ENCODE data around the gene METTL16. TPM values are rescaled to one million over a fixed set of nuclear protein-coding genes. Genes with fewer than 3 reads are reported as not detected.

The METTL16 gene
- total RNA-seq, 1 experiment from 2014 or later, result 37.6 TPM

GRCh38 chr17:2366747-2367494 is 144.8 kb downstream of the METTL16 start:
- ChIA-PET CTCF (no interaction called here), POLR2A (no interaction called here), RAD21 (ENCODE audit: low non-redundant PET in 1 of 2, low total read pairs in 2 of 2, uncharacterized antibody in 2 of 2, unreplicated experiment in 2 of 2) (no interaction called here)
- Histone ChIP-seq H3K9me2 (ENCODE audit: insufficient read depth) (no peaks in the 10 kb centered on the region), H3K27me3 (ENCODE audit: insufficient read depth, low read length) (no peaks in the 10 kb centered on the region), H3K4me2 (ENCODE audit: low read length) (no peak overlapping the region), H3K4me3 (replicated peaks in 1 of 2; ENCODE audit: low read depth in 1 of 2, low read length in 2 of 2) (no peak overlapping the region), H2AFZ (ENCODE audit: low read depth, low read length, poor library complexity, severe bottlenecking) (no peak overlapping the region), H3K9ac (ENCODE audit: low read length) (no peak overlapping the region), H3K4me1 (ENCODE audit: control insufficient read depth in 1 of 2, insufficient read depth in 2 of 2, low read length in 2 of 2) (no peaks in the 10 kb centered on the region), H3K79me2 (ENCODE audit: insufficient read depth, low read length) (no peaks in the 10 kb centered on the region), H3K9me3 (ENCODE audit: control insufficient read depth in 1 of 2, insufficient read depth in 1 of 2, low read depth in 1 of 2, low read length in 2 of 2) (no peaks in the 10 kb centered on the region), H3K27ac (ENCODE audit: low read depth, low read length) (no peak overlapping the region), H4K20me1 (ENCODE audit: insufficient read depth) (no peaks in the 10 kb centered on the region), H3K36me3 (ENCODE audit: control insufficient read depth in 1 of 2, insufficient read depth in 2 of 2, low read length in 2 of 2) (peaks cover 3 to 4% of the 10 kb centered on the region in 2 experiments; a peak in 2 of 4 replicates)
- no TSS peak for BruUV-seq (replicated peaks)
- TF ChIP-seq CTCF (IDR thresholded peaks at IDR 0.05 in 2 of 3, conservative IDR thresholded peaks at IDR 0.05 in 1 of 3; ENCODE audit: borderline replicate concordance in 1 of 3, insufficient read depth in 1 of 3, low read depth in 2 of 3, low read length in 2 of 3) (peak in 2 of 3 experiments; percentile 13 to 22; a peak in 1 of 6 replicates), ZFX (IDR thresholded peaks at IDR 0.05) (no peak)
- intact Hi-C loops (cut with micrococcal nuclease), result no loop called here
- DNase-seq (ENCODE audit: low read depth, low spot score), result no peak
- ATAC-seq, result no peak

Other genes starting within 250 kb of the METTL16 start
- gene SMG6, start 208.1 kb downstream of the METTL16 start, total RNA-seq (2021; ENCODE audit: unreplicated experiment), result 23.1 TPM
- 15.1 TPM for gene SRR, start 207.9 kb downstream of the METTL16 start, total RNA-seq (2021; ENCODE audit: unreplicated experiment)
- 77.2 TPM for gene TSR1, start 175.4 kb downstream of the METTL16 start, total RNA-seq (2021; ENCODE audit: unreplicated experiment)
- gene SGSM2, start 174.4 kb downstream of the METTL16 start, total RNA-seq (2021; ENCODE audit: unreplicated experiment), result 68.1 TPM
- 37.0 TPM for gene MNT, start 110.8 kb downstream of the METTL16 start, total RNA-seq (2021; ENCODE audit: unreplicated experiment)
- 113 TPM for gene PAFAH1B1, start 81.8 kb upstream of the METTL16 start, total RNA-seq (2021; ENCODE audit: unreplicated experiment)
- 175 TPM for gene CLUH, start 199.9 kb upstream of the METTL16 start, total RNA-seq (2021; ENCODE audit: unreplicated experiment)
- 0.17 TPM for gene CCDC92B, start 237.8 kb upstream of the METTL16 start, total RNA-seq (2021; ENCODE audit: unreplicated experiment)

Measured in HCT116 (cell line).